GM10847 (cell line): ENCODE measurements around the gene FUT6.

ENCODE experiments used
- POLR2A ChIP-seq: IDR thresholded peaks from 2 replicates; pipeline ENCODE4 v1.6.1; 2011; ENCODE audit not compliant: insufficient read length; ENCODE audit errors: extremely low read depth

Gene FUT6

DNA sequence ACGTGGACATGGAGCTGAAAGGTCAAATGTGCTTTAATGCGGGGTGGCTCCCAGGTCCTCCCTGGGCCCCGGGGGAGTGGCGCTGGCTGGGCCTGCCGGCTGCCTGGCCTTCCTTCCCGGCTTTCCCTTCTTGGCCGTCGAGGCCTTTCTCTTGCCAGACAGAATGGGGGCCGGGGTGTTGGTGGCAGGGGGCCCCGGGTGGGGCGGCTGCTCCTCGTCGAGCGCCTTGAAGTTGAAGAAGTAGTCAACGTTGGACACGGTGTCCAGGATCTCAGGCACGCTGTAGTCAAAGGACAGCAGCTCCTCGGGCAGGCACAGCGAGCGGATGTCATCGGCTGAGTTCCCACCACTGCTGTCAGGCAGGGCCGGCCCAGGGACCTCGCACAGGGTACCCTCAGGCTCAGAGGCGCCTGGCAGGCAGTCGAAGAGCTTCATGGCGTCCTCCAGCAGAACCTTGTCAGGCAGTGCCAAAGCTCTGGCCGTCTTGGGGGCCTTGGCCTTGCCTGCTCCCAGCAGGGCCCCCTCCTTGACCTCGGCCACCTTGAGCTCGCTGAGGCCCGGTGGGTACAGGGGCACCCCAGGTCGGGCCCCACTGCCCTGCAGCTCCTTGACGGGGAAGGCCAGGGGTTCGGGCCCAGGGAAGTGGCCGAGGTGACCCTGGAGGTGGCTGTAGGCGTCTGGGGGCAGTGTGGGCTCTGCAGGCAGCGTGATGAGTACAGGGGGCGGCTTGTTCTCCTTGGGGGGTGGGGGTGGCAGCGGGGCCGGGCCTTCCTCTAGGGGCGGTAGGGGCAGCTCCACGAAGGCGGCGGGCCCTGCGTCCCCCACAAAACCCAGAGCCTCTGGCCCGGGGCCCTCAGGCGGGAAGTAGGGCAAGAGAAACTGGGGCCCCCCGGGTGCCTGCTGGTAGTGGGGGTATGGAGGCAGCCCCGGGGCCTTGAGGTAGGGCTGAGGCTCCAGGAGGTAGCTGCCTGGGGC lies 56.3 kb downstream of the FUT6 start:
- no peak for TF ChIP-seq POLR2A

DNA sequence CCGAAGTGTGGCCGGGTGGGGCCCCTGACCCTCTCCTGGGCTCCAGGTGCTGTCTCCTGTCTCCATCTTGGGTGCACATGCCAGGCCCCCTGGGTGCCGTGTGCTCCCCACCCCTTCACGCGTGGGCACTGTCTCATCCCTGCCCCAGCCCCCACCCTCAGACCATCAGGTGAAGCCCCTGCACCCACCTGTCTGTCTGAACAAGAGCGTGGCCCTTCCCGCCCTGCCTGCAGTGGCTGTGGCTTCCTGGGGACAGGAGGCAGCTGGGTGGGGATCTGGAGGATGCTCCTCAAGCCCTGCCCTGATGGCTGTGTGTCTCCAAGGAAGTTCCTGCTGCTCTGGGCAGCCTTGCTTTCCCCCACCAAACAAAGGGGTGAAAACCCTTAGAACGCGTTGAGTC lies 57.2 kb downstream of the FUT6 start:
- TF ChIP-seq POLR2A: no peak
